Stimulated activated CD4-positive, alpha-beta T cell treated with anti-CD3 and anti-CD28 coated beads, Interleukin-1b, Interleukin-23, amount 100 ng/mL, for 24 hours (primary cell): ENCODE results near the gene SMPDL3A.

Source experiments
- DNase-seq, 4 experiments: peaks; one replicate each; pipeline ENCODE4 v3.0.0-alpha.2; 2020; ENCODE audit warnings: low read depth in 4 of 4, low spot score in 1 of 4

SMPDL3A gene

GRCh38 chr6:122775975-122776374 is 13.1 kb upstream of the SMPDL3A start:
- DNase-seq: no peak

GRCh38 chr6:122778302-122778701 is 10.8 kb upstream of the SMPDL3A start:
- no peak for DNase-seq

- DNase-seq: no peak
These were observed 9.9 kb upstream of the SMPDL3A start for GRCh38 chr6:122778985-122779661.

GRCh38 chr6:122779667-122780066 is 9.4 kb upstream of the SMPDL3A start, which contains the start of gene FABP7:
TSS of gene FABP7 (plus strand) at chr6:122779716. CDS start at chr6:122779795, 79 bp downstream.
- DNase-seq: no peak

- DNase-seq: no peak
These were observed 8.9 kb upstream of the SMPDL3A start for GRCh38 chr6:122780114-122780513.

GRCh38 chr6:122781716-122782115 is 7.3 kb upstream of the SMPDL3A start:
- no peak for DNase-seq

GRCh38 chr6:122783401-122783800 is 5.7 kb upstream of the SMPDL3A start:
- no peak for DNase-seq

GRCh38 chr6:122785891-122786290 is 3.2 kb upstream of the SMPDL3A start:
- DNase-seq: no peak

- no peak for DNase-seq
These were observed 1.3 kb upstream of the SMPDL3A start for GRCh38 chr6:122787721-122788120.

- no peak for DNase-seq
These were observed 850 bp upstream of the SMPDL3A start for GRCh38 chr6:122788208-122788607.

- DNase-seq: no peak
These were observed 336 bp upstream of the SMPDL3A start for GRCh38 chr6:122788663-122789181.

GRCh38 chr6:122790028-122790422 is 967 bp downstream of the SMPDL3A start:
- DNase-seq: no peak

- no peak for DNase-seq
These were observed 1.6 kb downstream of the SMPDL3A start for GRCh38 chr6:122790423-122791309.

GRCh38 chr6:122791310-122791679 is 2.2 kb downstream of the SMPDL3A start:
- DNase-seq: no peak

- DNase-seq: no peak
These were observed 3.7 kb downstream of the SMPDL3A start for GRCh38 chr6:122792766-122793165.

- DNase-seq: no peak
These were observed 8.5 kb downstream of the SMPDL3A start for GRCh38 chr6:122797537-122797936.

- no peak for DNase-seq
These were observed 9.1 kb downstream of the SMPDL3A start for GRCh38 chr6:122798099-122798641.

GRCh38 chr6:122799140-122799745 is 10.2 kb downstream of the SMPDL3A start:
- no peak for DNase-seq

GRCh38 chr6:122799916-122800686 is 11.0 kb downstream of the SMPDL3A start:
- no peak for DNase-seq

GRCh38 chr6:122800906-122801305 is 11.8 kb downstream of the SMPDL3A start:
- no peak for DNase-seq

GRCh38 chr6:122801397-122801796 is 12.3 kb downstream of the SMPDL3A start:
- DNase-seq: no peak
